Measurements from ENCODE around the gene CLDN18.

DNA sequence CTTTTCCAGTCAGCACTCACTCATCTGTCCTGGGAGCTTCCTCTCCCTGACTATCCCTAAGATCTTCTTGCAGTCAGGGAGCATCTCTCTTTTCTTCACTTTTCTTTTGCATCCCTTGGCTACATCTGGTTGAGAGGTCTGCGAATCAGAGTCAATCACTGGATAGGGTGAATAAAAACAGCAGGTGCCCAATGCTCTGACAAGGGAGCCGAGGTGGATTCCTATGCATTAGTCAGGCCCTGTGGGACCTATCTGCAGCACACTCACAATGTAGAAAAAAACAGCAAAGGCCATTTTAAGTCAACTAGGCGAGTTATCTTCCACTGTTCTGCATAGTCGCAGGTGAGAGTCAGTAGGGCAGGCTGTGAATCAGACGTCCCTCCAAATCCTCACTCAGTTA, 69.9 kb downstream of the CLDN18 start:
- TF ChIP-seq, protein P1, sequence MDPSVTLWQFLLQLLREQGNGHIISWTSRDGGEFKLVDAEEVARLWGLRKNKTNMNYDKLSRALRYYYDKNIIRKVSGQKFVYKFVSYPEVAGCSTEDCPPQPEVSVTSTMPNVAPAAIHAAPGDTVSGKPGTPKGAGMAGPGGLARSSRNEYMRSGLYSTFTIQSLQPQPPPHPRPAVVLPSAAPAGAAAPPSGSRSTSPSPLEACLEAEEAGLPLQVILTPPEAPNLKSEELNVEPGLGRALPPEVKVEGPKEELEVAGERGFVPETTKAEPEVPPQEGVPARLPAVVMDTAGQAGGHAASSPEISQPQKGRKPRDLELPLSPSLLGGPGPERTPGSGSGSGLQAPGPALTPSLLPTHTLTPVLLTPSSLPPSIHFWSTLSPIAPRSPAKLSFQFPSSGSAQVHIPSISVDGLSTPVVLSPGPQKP (CRISPR knock-in tag; IDR thresholded peaks at IDR 0.05) = no peak
- no peak for TF ChIP-seq ZNF274 (IDR thresholded peaks at IDR 0.05; ENCODE audit: borderline replicate concordance, low read depth, low read length)
- TF ChIP-seq, protein P2, sequence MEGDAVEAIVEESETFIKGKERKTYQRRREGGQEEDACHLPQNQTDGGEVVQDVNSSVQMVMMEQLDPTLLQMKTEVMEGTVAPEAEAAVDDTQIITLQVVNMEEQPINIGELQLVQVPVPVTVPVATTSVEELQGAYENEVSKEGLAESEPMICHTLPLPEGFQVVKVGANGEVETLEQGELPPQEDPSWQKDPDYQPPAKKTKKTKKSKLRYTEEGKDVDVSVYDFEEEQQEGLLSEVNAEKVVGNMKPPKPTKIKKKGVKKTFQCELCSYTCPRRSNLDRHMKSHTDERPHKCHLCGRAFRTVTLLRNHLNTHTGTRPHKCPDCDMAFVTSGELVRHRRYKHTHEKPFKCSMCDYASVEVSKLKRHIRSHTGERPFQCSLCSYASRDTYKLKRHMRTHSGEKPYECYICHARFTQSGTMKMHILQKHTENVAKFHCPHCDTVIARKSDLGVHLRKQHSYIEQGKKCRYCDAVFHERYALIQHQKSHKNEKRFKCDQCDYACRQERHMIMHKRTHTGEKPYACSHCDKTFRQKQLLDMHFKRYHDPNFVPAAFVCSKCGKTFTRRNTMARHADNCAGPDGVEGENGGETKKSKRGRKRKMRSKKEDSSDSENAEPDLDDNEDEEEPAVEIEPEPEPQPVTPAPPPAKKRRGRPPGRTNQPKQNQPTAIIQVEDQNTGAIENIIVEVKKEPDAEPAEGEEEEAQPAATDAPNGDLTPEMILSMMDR (IDR thresholded peaks at IDR 0.05 in 2 of 3, conservative IDR thresholded peaks at IDR 0.05 in 1 of 3; ENCODE audit: insufficient read depth in 2 of 3, low read depth in 1 of 3, low read length in 3 of 3) = no peak
